Measurements from ENCODE around the gene IRF1.

IRF1 gene

DNA sequence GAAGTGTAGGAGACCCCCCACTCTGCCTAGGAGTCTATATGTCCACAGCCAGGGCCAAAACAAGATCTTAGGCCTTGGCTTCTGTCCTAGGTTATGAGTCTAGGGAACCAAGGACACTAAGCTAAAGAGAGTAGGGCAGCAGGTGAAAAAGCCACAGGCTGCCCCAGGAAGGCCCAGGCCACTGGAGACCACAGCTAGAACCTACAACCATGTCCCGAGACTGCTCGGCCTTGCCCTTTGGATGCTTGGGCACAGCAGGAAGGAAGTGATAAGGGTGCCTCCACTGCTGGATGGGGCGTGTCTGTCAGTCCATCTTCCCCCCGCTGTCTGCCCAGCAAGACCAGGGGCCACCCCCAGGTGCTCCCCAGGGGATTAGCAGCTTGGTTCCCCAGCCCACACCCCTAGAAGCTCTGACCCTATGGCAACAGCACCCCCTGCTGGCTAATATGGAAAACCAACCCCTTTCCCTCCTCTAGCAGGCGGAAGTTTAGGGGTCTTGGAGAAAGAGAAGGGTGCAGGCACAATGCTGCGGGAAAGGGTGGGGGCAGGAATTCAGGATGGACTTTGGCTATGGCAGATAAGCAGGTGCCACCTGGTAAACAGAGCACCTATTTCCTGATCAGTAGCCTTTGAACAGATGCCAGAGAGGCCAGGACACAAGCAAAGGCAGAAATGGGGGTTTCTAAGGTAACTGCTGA lies 10.5 kb upstream of the IRF1 start:
- DNase-seq (ENCODE audit: low spot score), result peak; percentile 80

DNA sequence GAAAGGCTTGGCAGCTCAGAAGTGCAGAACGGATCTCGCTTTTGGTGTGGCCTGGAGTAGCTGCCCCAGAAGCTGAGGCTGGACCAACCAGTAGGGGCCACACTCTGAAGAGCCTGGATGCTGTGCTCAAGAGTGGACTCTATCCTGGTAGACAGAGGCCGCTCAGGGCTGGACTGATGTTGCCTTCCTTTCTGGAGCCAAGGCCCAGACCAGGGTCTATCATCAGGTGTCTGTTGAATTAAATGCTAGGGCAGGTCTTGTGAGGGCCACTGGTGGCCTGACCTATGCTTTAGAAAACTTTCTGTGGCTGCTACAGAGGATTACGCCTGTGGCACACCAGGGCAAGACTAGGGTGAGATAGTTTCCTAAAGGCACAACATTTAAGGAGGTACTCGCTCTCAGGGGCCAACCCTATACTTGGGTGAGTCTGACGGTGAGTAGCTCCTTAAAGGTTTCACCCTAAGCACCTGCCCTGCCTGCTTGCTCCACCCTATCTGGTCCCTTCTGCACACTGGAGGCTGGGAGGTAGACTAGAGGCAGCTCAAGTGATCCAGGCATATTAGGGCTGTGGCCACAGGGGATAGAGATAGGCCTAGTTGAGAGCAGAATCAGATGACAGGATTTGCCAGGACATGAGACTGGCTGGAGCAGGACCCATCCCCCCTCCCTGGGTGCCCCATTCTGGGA lies 9.8 kb upstream of the IRF1 start:
- no peak for DNase-seq (ENCODE audit: low spot score)

DNA sequence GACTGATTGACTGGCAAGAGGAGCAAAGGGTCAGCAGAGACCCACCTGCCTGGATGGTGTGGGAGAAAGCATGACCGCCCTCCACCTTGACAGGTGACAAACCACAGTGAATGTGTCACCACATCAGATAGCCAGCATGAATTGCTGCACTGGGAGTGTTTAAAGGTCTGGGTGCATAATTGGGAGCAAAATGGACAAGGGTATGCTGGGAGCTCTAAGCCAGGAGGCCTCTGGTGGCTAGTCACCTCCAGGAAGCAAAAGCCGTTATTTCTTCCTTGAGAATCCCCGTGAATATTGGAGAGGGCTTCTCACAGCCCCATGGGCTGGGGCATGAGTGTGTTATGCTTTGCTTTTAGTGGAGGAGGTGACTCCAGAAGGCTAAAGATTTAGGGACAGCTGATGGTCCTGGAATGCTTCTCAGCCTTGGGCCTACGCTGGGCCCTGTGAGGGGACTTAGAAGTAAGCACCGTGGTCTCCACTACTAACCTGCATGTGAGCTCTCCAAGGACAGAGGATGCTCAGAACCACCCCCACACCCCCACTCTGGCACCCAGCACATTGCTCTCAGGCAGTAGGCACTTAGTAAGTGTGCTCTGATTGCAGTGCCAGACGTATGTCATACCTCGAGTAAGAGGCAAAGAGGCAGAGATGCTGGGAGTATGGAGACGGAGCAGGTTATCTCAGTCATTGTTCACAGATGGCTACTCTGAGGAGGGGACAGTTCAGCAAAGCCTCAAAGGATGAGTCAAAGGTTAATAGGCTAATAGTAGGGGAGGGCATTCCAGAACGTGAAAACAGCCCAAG lies 9.1 kb upstream of the IRF1 start:
- no peak for DNase-seq (ENCODE audit: low spot score)

DNA sequence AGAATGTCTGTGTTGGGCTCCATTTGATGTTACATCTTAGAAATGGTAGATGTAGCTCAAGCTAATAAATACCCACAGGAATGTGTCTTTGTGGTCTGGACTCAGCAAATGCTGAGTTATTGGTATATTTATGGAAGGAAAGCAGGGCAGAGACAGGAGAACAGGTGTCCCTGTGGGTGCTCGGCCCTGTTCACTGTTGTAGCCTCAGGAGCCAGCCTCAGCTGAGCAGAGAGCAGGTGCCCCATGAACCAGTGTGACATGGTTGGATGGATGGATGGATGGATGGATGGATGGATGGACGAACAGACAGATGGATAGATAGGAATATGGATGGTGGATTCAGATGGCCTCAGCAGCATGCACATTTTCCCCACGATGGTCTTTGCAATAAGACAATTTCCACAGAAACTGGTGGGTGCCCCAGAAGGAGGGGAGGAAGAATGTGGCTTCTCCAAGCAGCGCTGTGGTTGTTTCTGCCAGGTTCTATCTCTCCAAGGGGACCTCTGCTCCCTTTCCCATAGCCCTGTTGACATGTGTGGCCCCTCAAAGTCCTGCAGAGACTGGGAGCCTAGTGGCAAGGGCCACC lies 8.2 kb upstream of the IRF1 start:
- DNase-seq (ENCODE audit: low spot score), result no peak

DNA sequence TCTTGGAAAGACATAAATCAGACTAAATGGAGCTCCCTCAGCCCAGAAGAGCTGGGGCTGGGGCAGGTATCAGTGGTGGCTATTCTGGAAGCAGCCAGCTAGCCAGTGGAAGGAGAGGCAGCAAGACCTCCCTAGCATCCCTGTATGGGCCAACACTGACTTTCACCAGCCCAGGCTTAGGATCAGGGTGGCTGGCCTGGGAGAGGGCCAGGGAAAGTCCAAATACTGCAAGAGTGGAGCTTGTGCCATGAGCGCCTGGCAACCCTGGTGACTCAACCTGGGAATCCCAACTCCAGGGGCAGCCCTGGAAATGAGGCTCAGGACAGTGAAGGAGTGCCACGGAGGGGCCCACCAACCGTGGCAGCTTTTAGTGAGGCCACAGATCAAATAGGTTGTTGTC lies 7.6 kb upstream of the IRF1 start:
- no peak for DNase-seq (ENCODE audit: low spot score)

DNA sequence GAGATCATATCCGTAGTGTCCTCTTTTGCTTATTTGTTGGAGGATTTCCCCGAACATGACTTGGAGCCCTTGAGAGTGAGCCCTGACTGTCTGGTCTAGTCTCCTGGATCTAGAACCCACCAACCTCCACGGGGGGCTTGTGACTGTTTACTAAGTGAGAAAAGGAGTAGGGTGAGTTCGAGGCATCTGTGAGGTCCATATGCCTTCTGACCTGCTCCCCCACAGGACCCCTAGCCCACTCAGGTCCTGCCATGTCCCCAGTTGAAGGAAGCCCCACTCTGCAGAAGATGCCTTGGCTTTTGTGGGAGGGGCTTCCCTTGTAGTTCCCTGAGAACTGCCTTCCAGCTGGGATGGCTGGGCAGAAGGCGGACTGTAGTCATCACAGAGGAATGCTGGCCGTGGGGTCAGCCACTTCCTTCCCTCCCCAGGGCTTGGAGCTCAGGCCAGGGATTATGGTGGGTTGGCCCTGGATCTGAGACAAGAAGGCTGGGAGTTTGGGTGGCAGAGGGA lies 7.0 kb upstream of the IRF1 start:
- no peak for DNase-seq (ENCODE audit: low spot score)

DNA sequence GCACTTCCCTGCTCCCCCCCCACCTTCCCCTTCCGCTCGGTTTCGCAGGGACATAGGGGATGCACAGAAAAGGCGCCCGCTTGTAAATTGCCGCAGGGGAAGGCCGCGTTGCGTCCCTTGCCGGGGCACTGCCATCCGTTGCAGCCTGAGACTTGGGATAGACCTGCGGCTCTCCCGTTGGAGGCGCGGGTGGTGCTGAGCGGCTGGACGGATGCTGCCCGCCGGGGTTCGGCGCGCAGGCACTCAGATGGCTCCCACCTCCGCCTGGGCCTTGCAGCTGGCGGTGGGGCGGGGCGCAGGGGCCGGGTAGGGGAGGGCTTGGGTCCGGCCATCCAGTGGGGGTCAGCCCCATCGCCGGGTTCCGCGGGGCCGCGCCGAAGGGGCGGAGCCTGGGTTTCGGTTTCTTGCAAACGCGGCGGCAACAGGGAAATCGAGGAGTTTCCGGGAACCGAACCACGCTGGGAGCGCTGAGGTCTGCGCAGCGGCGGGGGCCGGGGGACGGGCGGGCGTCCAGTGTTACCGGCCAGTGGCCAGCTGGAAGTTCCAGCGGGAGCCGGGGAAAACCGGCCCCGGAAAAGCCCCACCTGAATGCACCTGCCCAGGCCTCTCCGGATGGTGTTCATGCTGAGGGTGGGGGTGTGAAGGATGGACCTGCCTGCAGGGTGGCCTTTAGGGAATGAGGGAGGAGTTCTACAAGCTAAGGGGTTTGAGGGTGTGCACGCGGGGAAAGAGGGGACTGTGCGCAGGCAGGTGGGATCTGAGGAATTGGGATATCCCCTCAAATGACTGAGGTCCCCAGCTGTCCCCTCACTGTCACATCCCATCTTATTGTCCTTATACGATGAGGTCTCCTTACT lies 6.3 kb upstream of the IRF1 start:
- peak; percentile 76 for DNase-seq (ENCODE audit: low spot score)

DNA sequence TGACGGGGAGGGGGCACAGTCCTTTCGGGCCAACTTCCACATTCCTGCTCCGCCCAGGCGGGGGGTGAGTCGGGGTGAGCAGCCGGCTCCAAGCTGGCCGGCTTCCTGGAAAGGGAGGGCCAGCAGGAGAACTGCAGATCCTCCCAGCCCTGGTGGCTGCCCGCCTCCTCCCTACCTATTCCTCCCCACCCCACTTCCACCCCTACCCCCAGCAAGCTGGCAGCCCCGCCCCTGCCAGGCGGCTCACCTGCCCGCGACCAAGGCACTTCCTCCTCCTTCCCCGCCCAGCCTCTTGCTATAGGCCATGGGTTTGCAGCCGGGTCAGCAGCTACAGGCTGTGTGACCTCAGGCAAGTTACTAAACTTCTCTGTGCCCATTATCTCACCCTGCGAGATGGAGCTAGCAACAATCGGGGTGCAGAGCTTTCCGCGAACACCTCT lies 5.6 kb upstream of the IRF1 start:
- DNase-seq (ENCODE audit: low spot score), result peak; percentile 70

DNA sequence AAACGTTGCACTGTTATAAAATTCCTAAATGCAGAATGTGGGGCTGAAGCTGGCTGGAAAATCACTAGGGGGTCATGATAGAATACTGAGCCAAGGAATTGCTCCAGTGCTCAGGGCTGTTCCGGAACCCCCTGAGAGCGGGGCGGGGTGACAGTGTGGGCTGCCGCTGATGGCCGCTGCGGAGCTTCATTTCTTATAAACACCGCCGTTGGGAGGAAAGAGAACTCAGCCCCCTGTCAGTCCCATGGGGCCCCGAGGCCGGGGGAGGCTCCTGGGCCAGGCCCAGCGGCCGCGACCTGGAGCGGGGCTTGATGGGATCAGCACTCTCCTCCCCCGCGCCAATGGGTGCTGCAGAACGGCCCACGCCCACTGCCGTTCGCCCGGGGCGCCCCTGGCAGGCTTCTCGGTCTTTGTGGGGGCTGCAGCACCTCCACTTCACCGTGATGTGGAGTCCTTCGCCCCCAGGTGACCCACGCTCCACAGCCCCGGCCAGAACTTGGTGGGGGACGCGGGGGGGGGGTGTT lies 5.2 kb upstream of the IRF1 start:
- peak; percentile 59 for DNase-seq (ENCODE audit: low spot score)

DNA sequence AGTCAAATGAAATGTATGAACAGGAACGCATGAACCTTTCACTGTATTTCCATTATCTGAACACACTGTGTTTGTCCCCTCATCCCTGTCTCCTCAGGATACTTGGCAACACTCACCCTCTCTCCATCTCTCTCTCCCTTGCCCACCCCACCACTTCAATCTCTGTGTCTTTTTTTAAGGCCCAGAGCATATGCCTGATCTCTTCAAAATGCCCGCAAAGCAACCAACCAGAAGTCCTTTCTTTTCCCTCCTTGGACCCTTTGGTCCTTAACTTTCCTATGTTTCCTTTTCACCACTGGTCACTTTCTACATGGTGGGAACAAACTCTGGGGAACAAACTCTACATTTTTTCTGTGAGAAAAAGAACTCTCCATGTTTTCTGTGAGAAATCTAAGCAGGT lies 3.2 kb upstream of the IRF1 start:
- DNase-seq (ENCODE audit: low spot score), result no peak

DNA sequence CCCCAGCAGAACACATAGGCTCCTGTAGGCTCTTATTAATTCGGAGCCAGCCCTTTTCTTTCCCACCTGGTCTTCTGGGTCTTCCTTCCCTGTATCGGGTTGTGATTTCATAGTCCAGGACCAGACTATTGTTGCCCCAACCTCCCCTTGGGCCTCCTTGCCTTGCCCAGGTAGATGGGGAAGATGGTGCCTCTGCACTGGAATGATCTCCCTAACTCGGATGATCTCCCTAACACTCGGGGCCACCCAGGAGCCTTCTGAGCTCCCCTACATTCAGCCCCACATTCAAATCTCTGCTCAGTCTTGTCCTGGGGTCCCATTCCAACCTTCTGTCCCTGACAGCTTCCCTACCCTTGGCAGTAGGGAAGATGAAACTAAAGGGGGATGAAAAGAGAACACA lies 2.7 kb upstream of the IRF1 start:
- DNase-seq (ENCODE audit: low spot score), result no peak

DNA sequence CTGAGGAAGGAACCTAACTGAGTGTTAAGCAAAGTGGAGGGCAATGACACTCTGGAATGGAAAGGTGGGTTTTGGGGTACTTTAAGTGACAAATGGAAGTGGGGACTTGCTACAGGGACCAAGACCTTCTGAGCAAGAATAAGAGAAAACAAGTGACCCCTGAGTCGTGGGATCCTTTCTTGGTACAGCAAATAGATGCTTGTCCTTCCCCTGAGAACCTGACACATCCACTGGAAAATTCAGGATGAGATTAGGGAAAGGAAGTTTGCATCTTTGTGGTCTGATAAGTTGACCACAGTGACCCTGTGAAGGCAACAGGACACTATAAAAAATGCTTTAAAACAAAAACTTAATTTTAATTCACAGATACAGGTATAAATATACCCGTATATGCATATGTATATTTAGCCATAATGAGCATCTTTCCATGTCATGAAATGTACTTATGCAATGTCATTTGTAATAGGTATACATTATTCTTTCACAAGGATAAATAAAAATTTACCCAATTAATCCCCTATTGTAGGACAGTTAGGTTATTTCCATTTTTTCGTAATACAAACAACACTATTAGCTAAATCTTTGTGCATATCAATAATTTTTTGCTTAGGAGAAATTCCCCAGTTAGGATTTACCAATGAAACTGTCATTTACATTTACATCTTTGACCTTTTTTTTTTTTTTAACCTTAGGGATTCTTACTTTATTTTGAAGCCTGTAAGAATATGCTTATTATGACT lies 2.0 kb upstream of the IRF1 start:
- DNase-seq (ENCODE audit: low spot score), result no peak

DNA sequence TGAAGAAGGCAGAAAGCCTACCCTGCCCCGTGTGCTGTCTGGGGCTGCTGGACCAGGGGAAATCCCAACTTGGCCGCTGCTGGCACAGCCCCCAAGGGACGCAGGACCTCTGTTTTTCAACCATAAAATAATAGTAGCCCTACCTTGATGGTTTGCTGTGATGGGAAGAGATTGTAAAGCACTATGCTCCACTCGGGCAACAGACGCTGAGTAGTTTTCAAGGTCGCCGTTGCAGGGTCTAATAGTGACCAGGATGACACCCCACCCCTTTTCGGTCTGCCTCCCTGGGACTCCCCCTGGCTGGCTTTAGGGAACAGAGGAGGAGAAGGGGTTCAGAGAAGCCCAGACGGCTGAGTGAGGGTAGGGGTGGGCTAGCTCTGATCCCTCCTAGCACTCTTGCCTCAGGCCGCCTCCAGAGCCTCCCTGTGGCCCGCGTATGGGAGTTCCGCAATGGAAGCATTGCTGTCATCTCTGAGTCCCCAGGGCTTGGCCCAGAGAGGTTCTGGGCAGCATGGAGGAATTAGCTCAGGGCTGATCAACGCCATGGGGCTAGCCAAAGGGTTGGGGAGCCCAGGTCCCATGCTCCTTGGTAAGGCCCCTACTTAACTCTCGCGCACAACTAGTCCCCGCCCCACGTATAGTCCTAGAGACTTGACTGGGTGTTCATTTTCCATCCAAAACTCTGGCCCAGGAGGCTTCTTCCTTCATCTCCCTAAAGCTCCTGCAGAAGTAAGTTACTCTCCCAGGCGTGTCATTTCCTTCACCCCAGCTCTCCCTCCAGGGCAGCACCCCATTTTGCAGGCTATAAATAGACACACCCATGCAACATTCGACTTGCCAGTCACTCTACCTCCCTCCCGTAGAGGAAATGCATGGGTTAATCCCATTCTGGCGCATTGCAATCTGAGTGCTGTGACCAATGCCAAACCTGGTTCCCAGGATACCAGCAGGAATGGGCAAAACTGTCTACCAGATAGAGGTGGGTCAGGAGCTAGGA lies 1.1 kb upstream of the IRF1 start:
- DNase-seq (ENCODE audit: low spot score), result no peak

DNA sequence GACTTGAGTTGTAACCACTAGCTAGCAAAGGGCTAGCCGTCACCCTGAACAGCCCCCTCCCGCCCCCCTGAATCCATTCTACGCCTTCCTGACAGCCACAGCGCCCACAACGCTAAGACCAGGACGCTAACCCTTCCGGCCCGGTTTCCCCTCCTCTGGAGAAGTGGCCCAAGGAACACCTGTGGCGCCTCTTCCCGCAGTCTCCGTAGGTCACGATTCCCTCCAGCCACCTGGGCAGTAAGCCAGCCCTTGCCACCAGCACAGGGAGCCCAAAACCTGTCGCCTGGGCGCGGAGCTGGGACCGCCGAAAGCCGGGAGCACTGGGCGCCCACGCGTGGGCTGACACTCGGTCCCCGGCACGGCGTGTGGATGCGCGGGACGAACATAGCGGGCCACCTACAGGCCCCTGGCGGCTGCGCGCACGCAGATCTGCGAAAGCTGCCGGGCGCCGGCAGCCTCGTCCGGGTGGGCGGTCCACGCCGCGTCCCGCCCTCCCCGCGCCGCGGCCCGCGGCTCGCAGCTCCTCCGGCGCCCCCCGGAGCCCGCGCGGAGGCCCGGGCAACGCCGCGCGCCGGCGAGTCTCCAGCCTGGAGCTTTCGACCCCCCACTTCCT lies 596 bp downstream of the IRF1 start:
- peak; percentile 47 for DNase-seq (ENCODE audit: low spot score)

DNA sequence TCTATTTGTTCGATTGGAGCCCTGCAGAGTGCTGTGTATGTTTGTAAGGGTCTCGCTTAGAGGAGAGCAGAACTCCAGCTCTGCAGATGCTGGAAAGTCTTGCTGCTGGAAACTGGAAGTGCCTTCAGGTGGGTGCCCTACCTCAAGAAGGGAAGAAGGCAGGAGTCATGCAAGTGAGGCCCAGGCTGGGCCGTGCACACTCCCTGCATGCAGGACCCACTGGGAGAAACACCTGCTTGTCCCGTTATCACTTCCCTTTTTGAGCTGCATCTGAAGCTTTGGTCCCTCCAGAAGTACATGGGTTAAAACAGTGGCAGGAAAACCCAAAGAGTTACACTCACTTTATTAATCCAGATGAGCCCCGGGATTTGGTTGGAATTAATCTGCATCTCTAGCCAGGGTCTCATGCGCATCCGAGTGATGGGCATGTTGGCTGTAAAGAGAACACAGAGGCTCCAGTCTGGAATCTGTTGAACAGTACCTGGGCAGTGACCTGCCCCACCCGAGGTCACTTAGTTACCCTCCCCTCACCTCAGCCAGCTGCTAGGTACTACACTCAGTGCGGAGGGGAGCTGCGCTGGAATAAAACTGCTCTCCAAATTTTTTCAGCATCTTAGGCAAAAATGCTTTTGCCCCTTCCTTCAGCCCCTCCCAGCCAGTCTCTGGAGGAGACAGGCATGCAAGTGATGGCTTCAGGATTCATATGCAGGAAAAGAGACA lies 1.4 kb downstream of the IRF1 start:
- no peak for DNase-seq (ENCODE audit: low spot score)

DNA sequence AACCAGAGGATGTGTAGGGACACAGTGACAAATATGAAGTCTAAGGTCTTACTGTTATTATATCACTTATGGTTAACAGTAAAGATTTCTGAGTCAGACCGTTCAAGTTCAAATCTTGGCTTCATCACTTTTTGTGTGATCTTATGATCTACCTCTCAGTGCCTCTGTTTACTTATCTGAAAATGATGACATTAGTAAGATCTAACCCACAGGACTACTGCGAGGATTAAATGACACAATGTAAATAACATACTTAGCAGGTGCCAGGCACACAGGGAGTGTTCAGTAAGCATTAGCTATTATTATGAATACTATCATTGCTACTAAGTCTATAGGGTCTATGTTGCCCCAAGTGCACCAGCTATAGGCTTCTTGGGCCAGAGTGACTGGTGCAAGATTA lies 2.0 kb downstream of the IRF1 start:
- no peak for DNase-seq (ENCODE audit: low spot score)

DNA sequence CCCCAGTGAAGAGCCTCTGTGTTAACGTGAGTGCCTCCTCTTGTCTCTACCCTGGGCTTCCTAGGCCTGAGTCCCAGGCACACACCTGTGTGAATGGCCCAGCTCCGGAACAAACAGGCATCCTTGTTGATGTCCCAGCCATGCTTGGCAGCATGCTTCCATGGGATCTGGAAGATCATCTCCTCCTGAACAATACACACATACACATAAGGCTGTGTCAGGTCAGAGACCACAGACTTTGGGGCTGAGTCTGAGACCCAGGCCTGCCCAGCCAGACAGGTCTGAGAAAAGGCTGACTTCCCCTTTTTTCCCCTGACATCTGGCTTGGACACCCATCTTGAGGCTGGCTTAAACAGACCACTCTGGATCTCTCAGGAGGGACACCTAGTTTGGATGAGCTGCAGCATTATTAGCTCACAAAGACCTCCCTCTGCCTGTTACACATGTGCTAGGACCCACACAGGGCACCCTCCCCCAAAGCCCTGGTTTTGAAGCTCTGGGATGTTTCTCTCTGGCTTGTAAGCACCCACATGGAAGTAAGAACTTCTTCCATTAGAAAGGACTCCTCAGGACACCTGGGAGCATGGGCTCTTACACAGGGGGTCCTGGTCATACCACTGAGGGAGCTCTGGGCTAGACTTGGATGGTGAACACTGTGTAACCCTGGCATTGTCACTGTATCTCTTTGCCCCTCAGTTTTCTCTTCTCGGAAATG lies 2.6 kb downstream of the IRF1 start:
- no peak for DNase-seq (ENCODE audit: low spot score)

DNA sequence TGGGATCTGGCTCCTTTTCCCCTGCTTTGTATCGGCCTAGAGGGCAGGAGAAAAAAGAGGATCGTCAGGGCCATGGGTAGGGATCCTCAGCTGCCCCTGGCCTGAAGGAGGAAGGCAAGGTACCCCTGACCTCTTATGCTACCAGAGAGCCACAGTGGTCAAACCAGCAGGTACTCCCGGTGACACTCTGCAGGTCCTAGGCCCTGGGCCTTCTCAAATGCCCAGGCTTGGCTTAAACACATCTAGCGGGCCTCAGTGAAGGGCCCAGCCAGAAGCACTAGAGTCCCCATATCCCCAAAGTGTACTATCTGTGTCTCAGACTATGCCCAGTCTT lies 3.5 kb downstream of the IRF1 start:
- no peak for DNase-seq (ENCODE audit: low spot score)

Data from globus pallidus (tissue), 1 donor.